Lower lobe of right lung (tissue), 2 donors: ENCODE measurements around the gene FLYWCH2. TPM values are rescaled to one million over a fixed set of nuclear protein-coding genes. Genes with fewer than 3 reads are reported as not detected.

Experiments used
- ATAC-seq, 2 donors: fragments of 200-7000 bp; cut with Tn5 transposase; one replicate each; pipeline ENCODE4 v1.9.1; 2020 to 2022; ENCODE audit warnings: mild to moderate bottlenecking in 2 of 2, moderate library complexity in 2 of 2
- DNase-seq: peaks from one replicate; pipeline ENCODE4 v3.0.0-alpha.2; 2020
- H3K27ac ChIP-seq: fragments of 200-600 bp; one replicate; pipeline ENCODE4 v1.8.0; 2022
- H3K27me3 ChIP-seq: fragments of 200-600 bp; one replicate; pipeline ENCODE4 v1.8.0; 2022; ENCODE audit warnings: low read depth
- H3K36me3 ChIP-seq: fragments of 200-600 bp; one replicate; pipeline ENCODE4 v1.8.0; 2022; ENCODE audit warnings: mild to moderate bottlenecking
- H3K4me1 ChIP-seq: fragments of 200-600 bp; one replicate; pipeline ENCODE4 v1.8.0; 2022
- H3K4me3 ChIP-seq: fragments of 200-600 bp; one replicate; pipeline ENCODE4 v1.8.0; 2022; ENCODE audit warnings: mild to moderate bottlenecking
- H3K9me3 ChIP-seq: fragments of 200-600 bp; one replicate; pipeline ENCODE4 v1.8.0; 2022
- CTCF ChIP-seq: fragments of 200-600 bp; IDR thresholded peaks from one replicate; pipeline ENCODE4 v1.8.0; 2022; ENCODE audit warnings: antibody characterized with exemption, mild to moderate bottlenecking
- intact Hi-C: fragments of 100-400 bp; cut with DNase I; formaldehyde crosslinking; loops from one replicate; pipeline ENCODE4 v1.11.0; 2022
- total RNA-seq: library from RNA; stranded (reverse); fragmentation: NEBNext Ultra II Directional; extraction: Animal tissue kit (Norgen Biotek cat#: 25700); gene quantifications from one replicate; pipeline ENCODE4 v1.2.1, GENCODE V29; 2021
- donor health status: DM: no; HTN: yes; CAD: no; lungs with severe emphysema.

The FLYWCH2 gene
- total RNA-seq, 1 donor from 2014 or later, result 27.8 TPM

GRCh38 chr16:2871926-2872325 lies 11.1 kb upstream of the FLYWCH2 start:
- ATAC-seq (no peak), DNase-seq (peak; percentile 31)
- peaks cover 8% of the 10 kb centered on the region for H3K4me1 ChIP-seq
- no peaks in the 10 kb centered on the region for H3K9me3 ChIP-seq
- no peak overlapping the region for H3K27ac ChIP-seq
- H3K4me3 ChIP-seq, result no peak overlapping the region
- H3K36me3 ChIP-seq, result no peaks in the 10 kb centered on the region
- TF ChIP-seq CTCF, result no peak
- intact Hi-C loops, result loop anchor here (10.0 kb wide), 1 partner anchor 53 kb away; no protein-coding TSS in a partner anchor
- no peaks in the 10 kb centered on the region for H3K27me3 ChIP-seq

- Histone ChIP-seq H3K27ac (no peak overlapping the region), H3K36me3 (no peaks in the 10 kb centered on the region), H3K4me1 (no peaks in the 10 kb centered on the region), H3K27me3 (no peaks in the 10 kb centered on the region), H3K4me3 (no peak overlapping the region), H3K9me3 (no peaks in the 10 kb centered on the region)
- ATAC-seq (peak; percentile 8 to 34), DNase-seq (peak; percentile 2)
- TF ChIP-seq CTCF, result no peak
- intact Hi-C loops, result loop anchor here (10.0 kb wide), 1 partner anchor 51 kb away; no protein-coding TSS in a partner anchor
Measured at GRCh38 chr16:2874032-2874911, 8.7 kb upstream of the FLYWCH2 start.

GRCh38 chr16:2874912-2875362 lies 8.1 kb upstream of the FLYWCH2 start:
- Histone ChIP-seq H3K36me3 (no peaks in the 10 kb centered on the region), H3K27ac (no peak overlapping the region), H3K27me3 (no peaks in the 10 kb centered on the region), H3K4me1 (no peaks in the 10 kb centered on the region), H3K9me3 (no peaks in the 10 kb centered on the region), H3K4me3 (no peak overlapping the region)
- ATAC-seq (peak; percentile 98 to 99), DNase-seq (peak; percentile 90)
- intact Hi-C loops, result loop anchor here (10.0 kb wide), 1 partner anchor 50 kb away; no protein-coding TSS in a partner anchor
- peak; percentile 92 for TF ChIP-seq CTCF

GRCh38 chr16:2879854-2880508 lies 3.0 kb upstream of the FLYWCH2 start:
- TF ChIP-seq CTCF, result no peak
- no peak overlapping the region for H3K4me3 ChIP-seq
- DNase-seq, result no peak
- no peak for ATAC-seq
- peaks cover 12% of the 10 kb centered on the region for H3K4me1 ChIP-seq
- H3K9me3 ChIP-seq, result no peaks in the 10 kb centered on the region
- no peaks in the 10 kb centered on the region for H3K27me3 ChIP-seq
- no peaks in the 10 kb centered on the region for H3K36me3 ChIP-seq
- no peak overlapping the region for H3K27ac ChIP-seq
- intact Hi-C loops, result loop anchor here (10.0 kb wide), 1 partner anchor 45 kb away; no protein-coding TSS in a partner anchor

- ATAC-seq (peak; percentile 44 to 48), DNase-seq (peak; percentile 73)
- Histone ChIP-seq H3K36me3 (no peaks in the 10 kb centered on the region), H3K4me1 (peaks cover 12% of the 10 kb centered on the region), H3K9me3 (no peaks in the 10 kb centered on the region), H3K27ac (peak overlapping the region; percentile 95), H3K27me3 (no peaks in the 10 kb centered on the region), H3K4me3 (peak overlapping the region; percentile 93)
- no peak for TF ChIP-seq CTCF
- intact Hi-C loops, result no loop called here
Measured at GRCh38 chr16:2881783-2882649, 999 bp upstream of the FLYWCH2 start.
